ENCODE data around the gene WSB2.

DNA sequence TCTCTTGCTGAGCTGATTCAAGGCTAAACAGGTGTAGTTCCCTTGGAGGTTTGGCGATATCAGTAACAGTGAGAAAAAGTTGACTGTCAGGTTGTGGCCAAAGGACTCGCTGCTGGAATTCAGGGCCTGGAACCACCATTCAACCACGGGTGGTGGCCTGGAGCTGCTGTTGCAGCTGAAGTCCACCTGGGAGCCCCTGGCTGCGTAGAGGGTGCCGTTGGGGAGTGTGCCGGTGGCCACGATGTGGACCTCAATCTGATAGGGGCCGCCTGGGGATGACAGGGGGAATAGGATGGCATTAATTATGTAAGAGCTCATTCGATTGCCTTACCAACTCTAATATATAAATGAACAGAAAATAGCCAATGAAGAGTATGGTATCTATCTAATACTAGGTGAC lies 21.2 kb upstream of the WSB2 start:
- TF ChIP-seq, protein P1, sequence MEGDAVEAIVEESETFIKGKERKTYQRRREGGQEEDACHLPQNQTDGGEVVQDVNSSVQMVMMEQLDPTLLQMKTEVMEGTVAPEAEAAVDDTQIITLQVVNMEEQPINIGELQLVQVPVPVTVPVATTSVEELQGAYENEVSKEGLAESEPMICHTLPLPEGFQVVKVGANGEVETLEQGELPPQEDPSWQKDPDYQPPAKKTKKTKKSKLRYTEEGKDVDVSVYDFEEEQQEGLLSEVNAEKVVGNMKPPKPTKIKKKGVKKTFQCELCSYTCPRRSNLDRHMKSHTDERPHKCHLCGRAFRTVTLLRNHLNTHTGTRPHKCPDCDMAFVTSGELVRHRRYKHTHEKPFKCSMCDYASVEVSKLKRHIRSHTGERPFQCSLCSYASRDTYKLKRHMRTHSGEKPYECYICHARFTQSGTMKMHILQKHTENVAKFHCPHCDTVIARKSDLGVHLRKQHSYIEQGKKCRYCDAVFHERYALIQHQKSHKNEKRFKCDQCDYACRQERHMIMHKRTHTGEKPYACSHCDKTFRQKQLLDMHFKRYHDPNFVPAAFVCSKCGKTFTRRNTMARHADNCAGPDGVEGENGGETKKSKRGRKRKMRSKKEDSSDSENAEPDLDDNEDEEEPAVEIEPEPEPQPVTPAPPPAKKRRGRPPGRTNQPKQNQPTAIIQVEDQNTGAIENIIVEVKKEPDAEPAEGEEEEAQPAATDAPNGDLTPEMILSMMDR (conservative IDR thresholded peaks at IDR 0.05; ENCODE audit: low read depth, low read length): no peak
- TF ChIP-seq EZH2 (IDR thresholded peaks at IDR 0.05; ENCODE audit: low read length, unreplicated experiment): no peak
- no peak for TF ChIP-seq EZH2phosphoT487 (IDR thresholded peaks at IDR 0.05; ENCODE audit: borderline replicate concordance, low read length)

All from PC-3 (cell line).